Measurements from ENCODE around the gene GLI3.
"Not testable (repeated sequence)": the region's sequence is repeated elsewhere in the genome, so short reads cannot be mapped to it uniquely, and the experiment has no call there.

Gene GLI3

DNA sequence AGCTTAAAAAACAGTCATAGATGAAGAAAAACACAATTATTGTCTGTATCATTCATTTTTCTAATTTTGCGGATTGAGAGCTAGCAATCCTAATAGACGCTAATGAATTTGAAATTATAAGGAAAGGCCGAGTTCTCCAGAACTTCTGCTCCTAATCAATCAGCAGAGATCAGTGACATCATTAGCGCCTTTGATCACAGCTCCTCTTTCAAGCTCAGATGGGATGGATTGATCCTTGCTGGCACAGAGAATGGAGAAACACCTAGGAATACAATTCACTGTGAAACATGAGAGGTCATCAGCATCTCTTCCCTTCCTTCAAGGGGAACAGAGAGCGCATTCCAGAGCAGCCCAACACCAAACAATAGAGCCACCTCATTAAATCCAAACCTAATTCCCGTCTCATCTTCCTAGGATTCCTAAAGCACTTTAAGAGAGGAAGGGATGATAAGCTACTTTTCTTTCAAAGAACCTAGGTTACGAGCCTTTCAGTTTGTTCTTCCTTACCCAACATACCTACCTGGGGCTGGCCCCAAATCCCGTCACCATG lies 24.4 kb downstream of the GLI3 start:
- DNase-seq (ENCODE audit: low spot score), result no peak

GRCh38 chr7:42211938-42212337 lies 25.1 kb downstream of the GLI3 start:
- DNase-seq (ENCODE audit: low spot score), result no peak

DNA sequence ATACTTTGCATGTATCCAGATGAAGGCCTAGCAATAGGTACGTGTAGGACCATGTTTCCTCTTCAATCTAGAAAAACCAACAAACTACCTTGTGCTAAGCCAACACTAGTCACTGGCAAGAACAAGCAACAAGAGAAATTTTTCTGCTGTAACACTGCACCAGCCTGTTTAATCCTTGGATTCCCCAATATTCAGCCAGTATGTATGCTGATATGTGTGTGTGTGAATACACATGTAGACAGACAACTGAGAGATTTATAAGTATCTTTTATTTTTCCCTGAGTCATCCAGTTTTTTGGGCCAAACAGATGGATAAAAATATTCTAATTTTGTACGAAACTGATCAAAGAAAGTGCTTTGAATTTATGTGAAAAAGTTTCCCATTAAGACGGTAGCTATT lies 26.2 kb downstream of the GLI3 start:
- DNase-seq (ENCODE audit: low spot score), result no peak

DNA sequence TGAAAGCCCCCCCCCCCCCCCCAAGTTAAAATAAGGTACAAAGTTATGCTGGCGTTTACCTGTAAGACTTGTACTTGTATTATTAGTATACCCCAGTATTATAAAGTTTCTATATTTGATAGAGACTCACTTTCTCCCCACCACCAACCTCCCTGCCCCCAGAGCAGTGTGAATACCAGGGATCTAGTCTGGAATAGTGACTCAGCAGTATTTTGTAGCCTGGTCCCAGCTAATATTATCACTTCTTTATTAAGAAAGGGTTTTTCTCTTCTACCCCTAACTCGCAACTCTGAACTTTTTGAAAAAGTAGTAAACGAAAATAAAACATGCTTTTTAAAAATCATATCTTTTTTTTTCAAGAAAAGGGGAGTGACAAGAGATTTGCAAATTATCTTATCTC lies 26.7 kb downstream of the GLI3 start:
- DNase-seq (ENCODE audit: low spot score), result no peak

- DNase-seq (ENCODE audit: low spot score), result not testable (repeated sequence)
Observed at GRCh38 chr7:42209085-42209484, 27.9 kb downstream of the GLI3 start.

DNA sequence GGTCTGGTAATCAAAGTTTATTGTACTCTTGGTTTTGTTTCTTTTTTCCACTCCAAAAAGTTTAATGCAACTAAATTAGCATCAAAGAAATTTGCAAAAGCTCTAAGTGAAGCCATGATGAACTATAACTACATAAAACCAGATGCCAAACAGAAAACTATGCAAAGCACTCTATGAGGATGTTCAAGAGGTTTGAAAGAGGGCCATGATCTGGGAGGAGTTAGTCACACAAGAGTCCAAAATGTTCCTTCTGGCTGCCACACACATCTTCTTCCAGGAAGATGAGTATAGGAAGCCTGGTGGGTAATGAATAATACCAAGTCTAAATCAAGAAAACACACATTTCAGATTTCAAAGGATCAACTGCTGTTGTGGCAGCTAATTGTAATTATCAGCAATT lies 28.4 kb downstream of the GLI3 start:
- DNase-seq (ENCODE audit: low spot score), result no peak

GRCh38 chr7:42207420-42207819 lies 29.6 kb downstream of the GLI3 start:
- DNase-seq (ENCODE audit: low spot score), result no peak

DNA sequence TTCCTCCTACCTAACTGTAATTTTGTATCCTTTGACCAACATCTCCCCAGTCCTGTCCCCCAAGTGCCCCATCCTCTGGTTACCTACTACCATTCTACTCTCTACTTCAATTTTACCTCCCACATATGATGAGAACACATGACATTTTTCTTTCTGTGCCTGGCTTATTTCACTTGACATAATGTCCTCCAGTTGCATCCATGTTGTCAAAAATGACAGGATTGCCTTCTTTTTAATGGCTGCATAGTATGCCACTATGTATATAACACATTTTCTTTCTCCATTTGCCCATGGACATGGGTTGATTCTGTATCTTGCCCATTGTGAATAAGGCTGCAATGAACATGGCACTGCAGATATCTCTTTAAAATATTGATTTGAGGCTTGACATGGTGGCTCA lies 33.7 kb downstream of the GLI3 start:
- no peak for DNase-seq (ENCODE audit: low spot score)

DNA sequence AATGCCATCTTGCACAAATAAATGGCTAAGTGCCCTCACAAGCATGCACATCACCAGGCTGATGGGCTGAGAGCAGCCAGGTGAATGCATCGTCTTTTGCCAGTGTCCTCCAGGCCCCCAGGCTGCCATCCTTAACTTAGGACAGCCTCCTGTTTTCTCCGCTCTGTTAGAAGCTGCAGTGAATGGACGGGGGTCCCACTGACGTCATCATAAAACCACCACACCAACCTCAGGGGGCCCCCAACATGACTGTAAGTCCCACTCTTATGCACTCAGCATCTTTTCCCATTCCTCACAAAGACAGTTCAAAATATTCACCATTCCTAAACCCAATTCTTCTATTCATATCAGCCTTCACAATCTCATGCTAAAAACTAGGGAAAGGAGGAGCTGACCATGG lies 34.4 kb downstream of the GLI3 start:
- DNase-seq (ENCODE audit: low spot score), result no peak

GRCh38 chr7:42198974-42199668 lies 37.9 kb downstream of the GLI3 start:
- no peak for DNase-seq (ENCODE audit: low spot score)

- no peak for DNase-seq (ENCODE audit: low spot score)
Observed at GRCh38 chr7:42198296-42198695, 38.7 kb downstream of the GLI3 start.

DNA sequence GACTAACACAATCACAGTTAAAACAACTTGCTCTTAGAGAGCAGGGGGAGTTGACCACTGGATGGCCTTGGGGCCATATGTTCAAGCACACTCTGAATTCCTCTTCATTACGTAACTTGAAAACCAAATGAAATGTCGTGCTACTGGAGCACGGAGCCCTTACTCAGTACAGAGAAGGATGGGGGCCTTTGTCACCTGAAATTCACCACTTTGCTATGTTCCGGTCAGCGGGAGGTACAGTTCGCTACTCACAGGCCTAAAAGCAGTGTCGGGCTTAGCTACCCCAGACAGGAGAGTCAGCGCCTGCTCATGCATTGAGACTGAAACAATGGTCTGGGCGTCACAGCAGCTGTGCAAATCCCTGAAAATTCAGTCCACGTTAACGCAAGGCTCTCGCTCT lies 39.6 kb downstream of the GLI3 start:
- DNase-seq (ENCODE audit: low spot score), result no peak

DNA sequence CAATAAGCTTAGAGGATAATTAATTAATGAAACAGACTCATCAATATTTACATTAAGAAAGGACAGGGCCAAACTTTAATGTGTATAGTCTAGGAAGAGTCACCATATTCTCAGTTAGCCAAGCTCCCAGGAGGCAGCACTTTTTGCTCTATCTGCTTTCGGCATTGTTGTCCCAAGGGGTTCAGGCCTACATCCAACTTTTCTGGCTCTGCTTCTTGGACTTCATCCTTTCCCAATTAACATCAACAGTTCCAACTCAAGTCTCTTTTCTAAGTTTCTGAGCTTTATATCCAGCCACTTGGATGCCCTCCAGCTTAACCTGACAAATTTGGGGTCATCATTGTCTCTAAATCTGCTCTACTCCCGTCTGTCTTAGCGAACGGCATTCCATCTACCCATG lies 42.8 kb downstream of the GLI3 start:
- no peak for DNase-seq (ENCODE audit: low spot score)

DNA sequence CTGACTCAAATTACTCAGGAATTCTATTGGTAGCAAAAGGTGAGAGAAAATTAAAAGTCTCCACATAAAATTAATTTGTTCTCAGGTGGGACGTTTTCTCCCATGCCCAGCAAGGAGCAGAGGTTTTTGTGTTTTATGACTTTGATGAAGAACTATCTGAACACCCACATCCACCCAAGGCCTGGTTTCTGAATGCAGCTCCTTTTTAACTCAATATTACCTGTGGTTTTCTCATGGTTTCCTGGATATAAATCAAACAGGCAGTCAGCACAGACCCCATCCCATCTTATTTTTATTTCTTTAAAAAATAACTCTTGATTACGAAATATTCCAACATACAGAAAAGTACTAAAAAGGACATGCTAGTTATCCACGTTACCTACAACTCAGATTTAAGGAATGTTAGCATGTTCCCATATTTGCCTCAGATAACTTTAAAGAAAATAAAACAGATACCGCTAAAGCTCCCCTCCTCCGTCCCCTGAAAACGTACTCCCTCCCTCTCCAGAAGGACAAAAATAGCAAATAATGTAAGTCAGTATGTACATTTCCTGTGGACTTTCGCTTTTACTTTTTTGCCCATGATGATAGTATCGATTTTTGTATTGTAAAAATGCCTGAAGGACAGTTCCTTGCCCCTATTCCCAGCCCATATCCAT lies 43.4 kb downstream of the GLI3 start:
- DNase-seq (ENCODE audit: low spot score), result no peak

DNA sequence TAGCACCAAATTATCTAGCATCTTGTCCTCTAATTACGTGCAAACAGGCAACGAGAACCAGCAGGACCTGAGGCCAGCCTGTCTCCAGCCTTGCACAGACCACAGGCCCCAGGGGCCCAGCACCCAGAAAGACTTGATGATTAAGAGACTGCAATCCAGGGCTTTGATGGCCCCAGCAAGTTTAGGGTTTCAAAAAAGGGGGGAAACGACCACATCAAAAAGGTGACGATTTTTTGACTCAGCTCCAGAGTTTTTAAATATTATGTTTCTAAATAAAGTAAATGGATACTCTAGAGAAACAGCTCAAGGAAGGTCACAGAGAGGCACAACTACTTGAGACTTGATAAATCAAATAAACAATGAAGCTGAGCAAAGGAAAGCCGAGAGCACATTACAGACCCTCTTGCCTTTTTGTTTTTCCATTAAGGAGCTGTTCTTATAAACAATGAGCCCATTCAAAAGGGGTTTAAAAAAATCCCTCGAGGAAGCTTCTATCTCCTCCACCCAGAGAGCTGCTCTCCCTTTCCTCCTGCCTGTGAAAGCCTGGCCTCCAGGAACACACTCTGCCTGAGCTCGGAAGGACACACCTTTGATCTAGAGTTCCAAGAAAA lies 44.1 kb downstream of the GLI3 start:
- DNase-seq (ENCODE audit: low spot score), result no peak

DNA sequence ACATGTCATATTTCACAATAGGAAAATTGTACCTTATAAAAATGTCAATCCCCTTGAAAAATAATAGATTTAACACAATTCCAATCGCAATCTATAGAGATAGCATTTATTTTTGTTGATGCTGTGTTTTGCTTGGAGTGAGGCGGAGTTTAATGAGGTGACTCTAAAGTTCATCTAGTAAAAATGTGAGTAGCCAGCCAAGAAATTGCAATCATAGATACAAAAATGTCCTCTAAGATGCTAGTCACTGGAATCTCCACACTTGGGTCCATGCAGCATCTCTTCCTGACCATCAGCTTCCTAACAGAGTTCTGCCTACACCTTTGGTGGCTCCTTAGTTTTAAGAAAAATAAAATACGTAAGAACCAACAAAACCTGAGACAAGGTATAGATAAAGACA lies 44.9 kb downstream of the GLI3 start:
- no peak for DNase-seq (ENCODE audit: low spot score)

- no peak for DNase-seq (ENCODE audit: low spot score)
Observed at GRCh38 chr7:42189535-42189934, 47.5 kb downstream of the GLI3 start.

DNA sequence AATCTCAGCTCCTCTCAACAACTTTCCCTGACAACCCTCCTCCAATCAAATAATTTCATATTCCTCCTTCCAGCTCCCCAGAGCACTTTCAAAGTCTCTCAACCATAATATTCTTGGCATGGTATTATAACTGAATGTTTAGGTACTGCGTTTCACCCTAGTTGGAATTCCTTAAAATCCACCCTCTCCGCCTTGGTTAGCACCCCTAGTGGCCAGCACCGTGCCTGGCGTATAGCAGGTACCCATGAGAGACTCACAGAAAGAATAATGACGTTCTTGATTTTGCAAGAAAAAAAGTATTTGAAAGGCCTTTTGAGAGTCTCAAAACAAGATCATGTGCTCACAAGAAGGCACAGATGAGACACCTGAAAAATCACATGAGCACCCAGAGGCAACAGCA lies 50.9 kb downstream of the GLI3 start:
- no peak for DNase-seq (ENCODE audit: low spot score)

DNA sequence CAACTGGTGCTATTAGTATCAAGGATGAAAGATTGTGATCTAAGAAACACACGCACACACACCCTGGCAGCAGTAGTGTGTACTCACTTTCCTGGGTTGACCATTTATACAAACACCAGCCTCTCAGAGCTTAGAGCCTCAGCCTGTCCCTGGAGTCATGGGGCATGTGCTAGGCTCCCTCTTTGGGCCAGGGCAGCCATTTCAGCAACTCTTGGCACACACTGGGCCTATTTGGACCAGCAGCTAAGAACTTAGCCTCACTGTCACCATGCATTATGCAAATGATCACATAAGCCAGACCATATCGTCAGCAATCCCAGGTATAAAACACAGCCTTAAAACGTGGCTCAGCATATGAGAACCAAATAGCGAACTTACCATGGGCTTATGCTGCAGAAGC lies 51.3 kb downstream of the GLI3 start:
- DNase-seq (ENCODE audit: low spot score), result no peak

- no peak for DNase-seq (ENCODE audit: low spot score)
Observed at GRCh38 chr7:42183547-42183946, 53.5 kb downstream of the GLI3 start.

GRCh38 chr7:42181566-42181965 lies 55.4 kb downstream of the GLI3 start:
- DNase-seq (ENCODE audit: low spot score), result no peak

DNA sequence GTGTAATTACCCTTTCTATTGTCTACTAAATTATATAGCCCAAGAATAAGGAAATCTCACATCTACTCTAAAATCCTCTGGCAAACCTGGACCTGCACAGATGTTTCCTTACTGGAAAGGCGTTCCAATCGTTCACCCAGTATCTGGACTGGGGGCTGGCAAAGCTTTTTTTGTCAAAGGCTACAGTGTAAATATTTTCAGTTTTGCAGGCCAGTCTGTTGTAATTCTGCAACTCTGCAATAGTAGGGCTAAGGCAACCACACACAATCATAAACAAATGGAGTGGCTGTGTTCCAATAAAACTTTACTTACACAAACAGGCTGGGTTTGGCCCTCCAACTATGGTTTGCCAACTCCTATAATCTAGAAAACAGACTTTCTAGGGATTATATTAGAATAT lies 56.2 kb downstream of the GLI3 start:
- no peak for DNase-seq (ENCODE audit: low spot score)

GRCh38 chr7:42176724-42177101 lies 60.3 kb downstream of the GLI3 start:
- no peak for DNase-seq (ENCODE audit: low spot score)

Measured in putamen (tissue), 1 donor.